Skeletal muscle tissue (tissue), 4 donors: ENCODE results near the gene DUSP11. TPM values are rescaled to one million over a fixed set of nuclear protein-coding genes. Genes with fewer than 3 reads are reported as not detected.
"Not testable (repeated sequence)": the region's sequence is repeated elsewhere in the genome, so short reads cannot be mapped to it uniquely, and the experiment has no call there.

Source experiments
- H3K27ac ChIP-seq: one replicate; pipeline ENCODE4 v1.7.0; 2013; ENCODE audit warnings: mild to moderate bottlenecking, low read depth, low read length, inconsistent platforms
- H3K27me3 ChIP-seq, 3 donors: one replicate each; pipeline ENCODE4 v1.7.0; 2013; ENCODE audit warnings: low read length in 3 of 3; ENCODE audit not compliant: control insufficient read depth in 3 of 3, insufficient read depth in 3 of 3
- H3K36me3 ChIP-seq, 3 donors: one replicate each; pipeline ENCODE4 v1.7.0; 2013; ENCODE audit warnings: low read length in 3 of 3; ENCODE audit not compliant: control insufficient read depth in 3 of 3, insufficient read depth in 3 of 3
- H3K4me1 ChIP-seq, 3 donors: one replicate each; pipeline ENCODE4 v1.7.0; 2013; ENCODE audit warnings: low read length in 3 of 3, mild to moderate bottlenecking in 3 of 3; ENCODE audit not compliant: control insufficient read depth in 3 of 3, insufficient read depth in 3 of 3
- H3K4me3 ChIP-seq, 3 donors: one replicate each; pipeline ENCODE4 v1.7.0; 2013; ENCODE audit warnings: low read length in 3 of 3
- H3K9ac ChIP-seq, 3 donors: one replicate each; pipeline ENCODE4 v1.7.0; 2013; ENCODE audit warnings: low read length in 3 of 3, mild to moderate bottlenecking in 3 of 3, moderate library complexity in 2 of 3, low read depth in 1 of 3
- H3K9me3 ChIP-seq, 3 donors: one replicate each; pipeline ENCODE4 v1.7.0; 2013; ENCODE audit warnings: low read length in 3 of 3; ENCODE audit not compliant: control insufficient read depth in 3 of 3
- total RNA-seq: library from RNA; depleted of rRNA; stranded (reverse); fragments of >200 nt; gene quantifications from one replicate; pipeline ENCODE4 v1.2.3, GENCODE V29; 2014
- donor health status: Osteomylitis.

Gene DUSP11
- total RNA-seq, 1 donor from 2014 or later, result 28.2 TPM

DNA sequence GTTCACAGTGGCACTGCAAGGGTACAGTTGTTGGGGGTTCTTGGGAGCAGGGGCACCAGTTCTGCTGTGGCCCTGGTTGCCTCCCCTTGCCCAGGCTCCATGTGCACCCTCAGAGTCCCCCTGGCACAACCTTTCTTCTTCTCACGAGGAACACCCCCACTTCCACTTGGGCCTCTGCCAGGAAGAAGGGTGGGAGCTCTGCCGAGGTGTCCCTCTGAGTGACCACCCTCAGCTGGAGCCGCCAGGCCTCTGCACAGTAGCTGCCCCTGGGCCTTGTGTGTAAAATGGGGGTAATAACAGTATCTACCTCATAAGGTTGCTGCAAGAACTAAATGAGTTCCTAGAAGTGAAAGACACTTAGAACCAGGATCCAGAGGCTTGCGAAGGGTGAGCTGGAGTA is 51.2 kb downstream of the DUSP11 start:
- Histone ChIP-seq H3K9ac (no peak overlapping the region), H3K27ac (no peak overlapping the region), H3K27me3 (no peaks in the 10 kb centered on the region), H3K4me3 (no peak overlapping the region), H3K4me1 (peaks cover 6 to 9% (median 6%) of the 10 kb centered on the region in 3 donors), H3K9me3 (no peaks in the 10 kb centered on the region), H3K36me3 (peaks cover 11 to 40% (median 21%) of the 10 kb centered on the region in 3 donors)

DNA sequence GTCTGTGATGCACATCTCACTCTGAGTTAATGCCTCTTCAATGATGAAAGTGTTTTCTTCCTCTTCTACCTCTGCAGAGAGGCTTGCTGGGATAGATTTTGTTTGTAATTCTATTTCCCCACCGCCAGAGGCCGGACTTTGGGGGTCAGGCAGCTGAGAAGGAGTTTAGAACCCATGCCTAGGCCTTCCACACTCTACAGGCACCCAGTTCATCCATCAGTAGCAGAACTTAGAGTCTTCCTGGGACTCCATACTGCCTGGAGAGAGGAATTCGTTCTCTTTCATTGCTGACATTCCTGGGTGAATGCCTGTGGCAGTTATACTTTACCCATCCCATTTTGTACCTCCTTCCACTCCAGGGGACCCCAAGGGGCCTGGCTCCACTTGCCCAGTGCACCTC is 51.9 kb downstream of the DUSP11 start:
- Histone ChIP-seq H3K9ac (no peak overlapping the region), H3K4me1 (peaks cover 6 to 9% (median 6%) of the 10 kb centered on the region in 3 donors), H3K36me3 (peaks cover 8 to 34% (median 18%) of the 10 kb centered on the region in 3 donors), H3K9me3 (no peaks in the 10 kb centered on the region), H3K4me3 (no peak overlapping the region), H3K27me3 (no peaks in the 10 kb centered on the region), H3K27ac (no peak overlapping the region)

DNA sequence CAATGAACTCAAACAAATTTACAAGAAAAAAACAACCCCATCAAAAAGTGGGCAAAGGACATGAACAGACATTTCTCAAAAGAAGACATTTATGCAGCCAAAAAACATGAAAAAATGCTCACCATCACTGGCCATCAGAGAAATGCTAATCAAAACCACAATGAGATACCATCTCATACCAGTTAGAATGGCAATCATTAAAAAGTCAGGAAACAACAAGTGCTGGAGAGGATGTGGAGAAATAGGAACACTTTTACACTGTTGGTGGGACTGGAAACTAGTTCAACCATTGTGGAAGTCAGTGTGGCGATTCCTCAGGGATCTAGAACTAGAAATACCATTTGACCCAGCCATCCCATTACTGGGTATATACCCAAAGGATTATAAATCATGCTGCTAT is 53.2 kb downstream of the DUSP11 start:
- H3K27me3 ChIP-seq, H3K4me3 ChIP-seq, H3K27ac ChIP-seq, H3K4me1 ChIP-seq, H3K9ac ChIP-seq, H3K9me3 ChIP-seq: not testable (repeated sequence)
- peaks cover 8 to 20% (median 13%) of the 10 kb centered on the region in 3 donors for H3K36me3 ChIP-seq

DNA sequence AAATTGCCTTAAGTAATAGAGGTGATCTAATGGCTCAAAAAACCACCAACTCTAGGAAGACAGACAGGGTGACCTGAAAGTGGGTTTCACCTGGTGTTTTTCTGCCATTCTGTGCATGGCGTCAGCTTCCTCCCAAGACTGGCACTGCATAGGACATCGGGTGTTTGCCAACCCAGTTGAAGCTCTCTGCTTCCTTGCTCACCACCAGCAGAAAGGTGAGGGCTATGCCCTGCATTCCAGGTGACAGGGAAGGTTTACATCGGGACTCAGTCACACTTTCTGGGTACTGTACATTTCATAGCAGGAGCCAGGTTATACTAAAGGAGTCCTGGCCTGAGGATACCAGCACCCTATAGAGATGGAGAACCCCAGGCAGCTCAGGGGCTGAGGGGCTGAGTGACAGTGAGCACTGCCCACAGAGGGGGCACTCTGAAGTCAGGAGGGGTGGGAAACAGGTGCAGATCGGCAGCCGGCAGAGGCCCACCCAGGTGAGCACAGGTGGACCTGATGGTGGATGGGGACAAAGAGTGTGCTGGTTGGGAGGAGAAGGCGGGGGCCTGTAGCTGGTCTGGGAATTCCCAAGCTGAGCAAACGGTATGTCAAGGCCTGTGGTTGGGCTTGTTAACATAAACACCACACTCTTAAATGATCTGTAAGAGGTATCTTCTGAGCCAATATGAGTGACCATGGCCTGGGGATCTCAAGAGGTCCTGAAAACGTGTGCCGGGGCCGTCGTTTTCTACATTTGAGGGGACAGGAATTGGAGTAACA is 60.9 kb downstream of the DUSP11 start:
- H3K27me3 ChIP-seq, result peaks cover 0 to 2% (median 0%) of the 10 kb centered on the region in 3 donors
- H3K9ac ChIP-seq, result no peak overlapping the region
- H3K4me1 ChIP-seq, result no peaks in the 10 kb centered on the region

DNA sequence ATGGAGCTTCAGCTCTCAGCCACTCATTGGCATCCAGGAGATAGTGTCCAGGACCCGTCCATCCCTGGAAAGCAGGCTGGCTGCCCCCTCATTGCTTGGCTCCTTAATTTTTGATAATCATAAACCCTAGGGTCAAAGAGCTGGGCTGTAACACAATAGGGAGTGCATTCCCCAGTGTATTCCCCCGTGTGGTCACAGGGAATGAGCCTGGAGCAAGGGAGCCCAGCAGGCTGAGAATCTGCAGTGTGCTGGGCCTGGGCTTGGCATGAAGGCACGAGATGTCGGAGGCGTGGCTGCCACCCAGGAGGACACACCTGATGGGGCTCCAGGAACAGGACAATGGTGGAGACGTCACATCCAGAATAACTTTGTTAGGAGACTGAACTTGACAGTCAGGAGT is 61.5 kb downstream of the DUSP11 start:
- no peaks in the 10 kb centered on the region for H3K36me3 ChIP-seq
- H3K27me3 ChIP-seq, result peaks cover 0 to 2% (median 0%) of the 10 kb centered on the region in 3 donors
- H3K4me1 ChIP-seq, result no peaks in the 10 kb centered on the region
- no peak overlapping the region for H3K27ac ChIP-seq
- no peaks in the 10 kb centered on the region for H3K9me3 ChIP-seq
- H3K9ac ChIP-seq, result no peak overlapping the region
- no peak overlapping the region for H3K4me3 ChIP-seq

More for the DNA sequence above, 60.9 kb downstream of the DUSP11 start:
- Histone ChIP-seq H3K36me3 (no peaks in the 10 kb centered on the region), H3K9me3 (no peaks in the 10 kb centered on the region), H3K27ac (no peak overlapping the region), H3K4me3 (no peak overlapping the region)

DNA sequence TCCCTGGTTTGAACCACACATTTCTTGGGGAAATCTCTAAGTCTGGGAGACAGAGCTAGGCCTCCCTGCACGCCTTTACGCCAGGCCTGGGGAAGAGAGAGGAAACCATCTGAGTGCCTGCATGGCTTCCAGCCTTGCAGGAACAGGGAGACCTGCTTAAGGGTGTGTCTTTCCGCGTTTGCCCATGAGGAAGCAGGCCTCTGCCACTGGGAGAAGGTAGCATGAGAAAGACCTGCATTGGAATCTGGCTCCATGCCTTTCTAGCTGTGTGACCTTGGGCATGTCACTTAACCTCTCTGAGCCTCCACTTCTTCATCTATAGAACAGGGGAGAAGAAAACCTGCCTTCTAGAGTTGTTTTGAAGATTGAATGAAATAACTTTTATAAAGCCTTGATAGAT is 62.2 kb downstream of the DUSP11 start:
- H3K36me3 ChIP-seq, H3K9me3 ChIP-seq, H3K27ac ChIP-seq, H3K9ac ChIP-seq, H3K4me3 ChIP-seq, H3K4me1 ChIP-seq, H3K27me3 ChIP-seq: not testable (repeated sequence)

DNA sequence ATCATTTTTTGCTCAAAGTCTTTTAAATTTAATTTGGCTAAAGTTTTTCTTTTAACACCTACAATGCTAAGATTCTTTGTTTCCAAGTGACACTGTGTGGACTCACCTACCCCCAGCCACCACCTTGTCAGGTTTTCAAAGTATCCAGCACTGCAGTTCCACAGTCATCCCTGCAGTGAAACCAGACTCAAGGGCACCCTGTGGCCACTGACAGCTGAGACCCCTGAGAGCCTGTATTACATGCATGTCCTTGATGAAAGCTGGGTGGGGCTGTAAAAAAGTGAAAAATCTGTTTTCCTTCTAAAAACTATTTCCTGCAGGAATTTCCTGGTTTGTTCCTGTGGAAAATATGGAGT is 62.7 kb downstream of the DUSP11 start:
- H3K4me3 ChIP-seq, result no peak overlapping the region
- H3K27me3 ChIP-seq, result peaks cover 0 to 2% (median 0%) of the 10 kb centered on the region in 3 donors
- no peak overlapping the region for H3K27ac ChIP-seq
- no peaks in the 10 kb centered on the region for H3K36me3 ChIP-seq
- H3K4me1 ChIP-seq, result no peaks in the 10 kb centered on the region
- no peak overlapping the region for H3K9ac ChIP-seq
- no peaks in the 10 kb centered on the region for H3K9me3 ChIP-seq

DNA sequence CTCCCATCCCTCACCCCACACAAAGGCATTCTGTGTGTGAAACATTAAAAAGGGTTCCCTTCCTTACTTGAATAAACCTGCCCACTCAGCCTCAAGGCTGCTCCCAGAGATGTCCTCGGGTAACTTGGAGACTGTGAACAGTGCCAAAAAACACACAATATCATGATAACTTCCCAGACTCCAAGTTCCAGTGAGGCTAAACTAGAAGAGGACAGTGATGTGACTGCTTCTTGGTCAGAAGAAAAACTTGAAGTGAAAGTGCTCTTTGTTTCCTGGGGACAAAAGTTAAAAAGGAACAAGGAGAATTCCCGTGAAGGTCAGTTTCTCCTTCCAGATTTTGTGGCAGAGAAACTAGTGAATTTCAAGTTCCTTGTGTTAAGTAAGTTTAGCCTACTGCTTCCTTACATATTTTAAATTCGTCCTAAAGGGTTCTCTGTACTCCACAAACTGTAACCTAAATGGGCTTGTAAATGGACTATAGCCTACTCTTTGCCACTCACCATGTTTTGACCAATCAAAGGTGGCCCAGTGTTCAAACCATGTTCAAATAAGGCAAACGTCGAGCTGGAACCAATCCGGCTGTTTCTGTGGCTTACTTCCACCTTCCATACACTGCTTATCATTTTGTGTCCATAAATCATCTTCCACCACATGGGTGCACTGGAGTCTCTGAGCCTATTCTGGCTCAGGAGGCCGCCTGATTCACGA is 63.2 kb downstream of the DUSP11 start:
- H3K27me3 ChIP-seq, result peaks cover 0 to 2% (median 0%) of the 10 kb centered on the region in 3 donors
- H3K36me3 ChIP-seq, result no peaks in the 10 kb centered on the region
- no peaks in the 10 kb centered on the region for H3K4me1 ChIP-seq
- no peaks in the 10 kb centered on the region for H3K9me3 ChIP-seq
- H3K9ac ChIP-seq, result no peak overlapping the region
- no peak overlapping the region for H3K4me3 ChIP-seq
- H3K27ac ChIP-seq, result no peak overlapping the region

DNA sequence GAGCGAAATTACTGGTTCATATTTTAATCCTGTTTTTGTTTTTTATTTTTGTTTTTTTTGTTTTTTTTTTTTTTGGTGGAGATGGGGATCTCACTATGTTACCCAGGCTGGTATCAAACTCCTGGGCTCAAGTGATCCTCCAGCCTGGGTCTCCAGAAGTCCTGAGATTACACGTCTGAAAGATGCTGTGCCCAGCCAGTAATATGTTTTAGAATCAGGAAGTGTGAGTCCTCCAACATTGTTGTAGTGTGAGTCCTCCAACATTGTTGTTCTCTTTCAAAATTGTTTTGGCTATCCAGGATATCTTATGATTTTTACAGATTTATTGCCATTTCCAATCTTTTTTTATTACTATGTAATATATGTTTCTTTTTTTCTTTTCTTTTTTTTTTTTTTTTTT is 65.8 kb downstream of the DUSP11 start:
- no peak overlapping the region for H3K27ac ChIP-seq

More for the DNA sequence above, 65.8 kb downstream of the DUSP11 start:
- no peak overlapping the region for H3K9ac ChIP-seq
- H3K36me3 ChIP-seq, result no peaks in the 10 kb centered on the region
- H3K4me1 ChIP-seq, result no peaks in the 10 kb centered on the region
- no peak overlapping the region for H3K4me3 ChIP-seq
- H3K27me3 ChIP-seq, result peaks cover 2 to 3% (median 3%) of the 10 kb centered on the region in 3 donors
- peaks cover 0 to 2% (median 0%) of the 10 kb centered on the region in 3 donors for H3K9me3 ChIP-seq
